GM18502 (cell line): ENCODE measurements around the gene COPB1.

Source experiments
- ATAC-seq: cut with Tn5 transposase; IDR thresholded peaks from one replicate; pipeline ENCODE4 v1.9.1; 2021; ENCODE audit warnings: mild to moderate bottlenecking; ENCODE audit not compliant: unreplicated experiment, poor library complexity

Gene COPB1

DNA sequence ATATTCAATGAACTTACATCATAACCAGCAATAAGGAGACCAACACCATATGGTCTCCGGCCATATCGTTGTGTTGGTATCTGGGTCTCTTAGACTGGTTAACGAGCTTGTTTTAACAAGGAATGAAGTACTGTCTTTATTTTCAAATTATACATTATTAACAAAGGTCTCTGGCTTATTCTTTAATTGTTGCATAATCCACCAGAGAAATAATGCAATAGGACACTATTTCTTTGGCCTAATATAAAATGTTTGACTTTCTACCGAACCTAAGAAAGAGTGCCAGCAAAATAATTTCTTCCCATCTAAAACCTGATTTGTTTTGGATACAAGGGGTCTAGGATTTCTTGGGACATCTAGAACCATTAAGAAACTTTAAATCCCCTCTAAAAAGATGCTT is 14.2 kb upstream of the COPB1 start:
- ATAC-seq = no peak

DNA sequence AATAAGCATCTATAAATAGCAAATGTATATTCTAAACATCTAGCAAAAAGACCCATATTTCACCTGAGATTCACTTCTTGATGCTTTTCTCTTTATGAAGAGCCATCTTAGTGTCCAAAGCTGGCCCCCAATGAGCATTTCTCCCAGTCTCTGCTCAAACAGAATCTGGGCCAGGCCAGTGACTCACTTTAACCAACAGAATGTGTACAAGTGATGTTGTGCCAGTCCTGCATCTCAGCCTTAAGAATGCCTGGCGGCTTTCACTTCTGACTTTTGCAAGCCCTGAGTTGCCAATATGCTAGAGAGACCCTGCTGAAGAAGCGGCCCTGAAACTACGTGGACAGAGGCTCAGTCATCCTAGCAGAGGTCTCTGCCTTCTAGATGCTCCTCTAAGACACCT is 6.9 kb upstream of the COPB1 start:
- no peak for ATAC-seq

DNA sequence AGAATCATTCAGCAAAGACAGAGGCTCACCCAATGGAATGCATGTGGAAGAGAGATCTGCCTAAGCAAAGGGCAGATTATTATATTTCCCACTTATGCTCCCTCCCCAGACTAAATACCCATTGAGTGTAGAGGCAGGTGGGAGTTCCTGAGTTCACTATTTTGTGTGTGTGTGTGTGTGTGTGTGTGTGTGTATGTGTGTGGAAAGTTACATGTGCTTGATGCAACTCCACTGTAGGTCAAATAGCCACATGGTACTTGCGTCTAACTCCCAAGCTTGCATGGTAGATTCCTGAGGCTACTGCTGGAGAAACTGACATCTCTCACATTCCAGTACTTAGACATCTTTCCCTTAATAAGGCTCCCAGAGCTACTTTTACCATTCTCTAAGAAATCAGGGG is 3.4 kb upstream of the COPB1 start:
- ATAC-seq = no peak

DNA sequence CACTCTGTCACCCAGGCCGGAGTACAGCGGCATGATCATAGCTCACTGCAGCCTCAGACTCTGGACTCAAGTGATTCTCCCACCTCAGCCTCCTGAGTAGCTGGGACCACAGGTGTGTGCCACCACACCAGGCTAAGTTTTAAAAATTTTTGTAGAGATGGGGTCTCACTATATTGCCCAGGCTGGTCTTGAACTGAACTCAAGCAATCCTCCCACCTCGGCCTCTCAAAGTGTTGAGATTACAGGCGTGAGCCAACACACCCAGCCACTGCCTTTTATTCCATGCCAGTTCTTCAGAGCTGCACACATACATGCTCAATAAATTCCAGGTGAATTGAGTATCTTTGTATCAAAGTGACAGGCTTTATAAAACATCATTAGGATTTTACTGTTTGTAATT is 2.4 kb upstream of the COPB1 start:
- no peak for ATAC-seq

DNA sequence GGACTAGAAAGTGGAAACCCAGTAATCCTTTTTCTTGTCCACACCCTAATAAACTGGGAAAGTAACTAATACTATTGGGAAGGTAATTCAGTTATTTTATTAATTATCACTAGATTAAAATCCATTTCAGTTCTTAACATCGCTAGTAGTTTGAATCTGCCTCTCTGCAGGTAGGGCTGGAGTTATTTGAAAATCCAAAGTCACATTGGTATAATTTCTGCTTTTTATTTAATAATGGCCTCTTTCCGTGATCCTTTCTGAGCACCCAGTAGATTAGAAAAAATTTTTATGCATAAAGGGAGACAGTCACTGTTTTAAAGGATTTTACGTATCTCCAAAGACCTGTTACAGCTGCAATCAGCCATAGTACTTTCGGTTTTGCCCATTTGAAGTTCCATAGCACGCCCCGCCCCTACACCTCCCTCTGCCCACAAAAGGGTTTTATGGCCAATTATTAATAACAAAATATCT is 605 bp upstream of the COPB1 start:
- peak; percentile 58 for ATAC-seq

DNA sequence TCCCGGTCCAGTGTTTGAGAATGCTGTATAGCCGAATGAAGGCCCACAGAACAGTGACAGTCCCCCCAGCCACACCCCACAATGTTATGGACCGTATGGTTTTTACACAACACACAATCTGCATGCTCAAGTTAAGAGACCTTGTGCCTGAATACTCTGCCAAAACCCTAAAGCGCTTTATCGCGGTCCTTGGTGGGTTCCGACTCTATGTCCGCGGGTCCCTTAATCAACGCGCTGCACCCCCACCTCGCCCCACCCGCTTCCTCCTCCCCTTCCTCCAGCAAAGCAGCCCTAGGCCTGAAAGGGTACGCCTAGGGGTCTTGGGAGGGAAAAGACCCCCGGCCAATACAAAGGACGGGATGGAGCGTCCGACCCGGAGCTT is 442 bp downstream of the COPB1 start:
- ATAC-seq = peak; percentile 15

DNA sequence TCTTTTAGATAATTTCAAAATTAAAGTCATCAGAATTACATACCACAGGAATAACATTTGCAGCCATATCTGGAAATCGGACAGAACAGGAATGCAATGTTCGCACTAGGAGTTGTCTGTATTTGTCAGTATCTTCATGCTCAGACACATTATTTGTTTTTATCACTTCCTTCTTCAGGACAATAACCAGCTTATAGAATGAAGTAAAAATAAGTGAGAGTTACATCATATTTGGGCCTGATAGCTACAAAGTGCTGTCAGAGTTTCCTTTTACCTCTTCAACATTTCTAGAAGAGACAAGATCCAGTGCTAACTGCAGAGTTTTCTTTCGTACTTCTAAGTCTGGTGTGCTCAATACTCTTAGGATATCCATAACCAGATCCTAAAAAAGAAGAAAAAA is 18.9 kb downstream of the COPB1 start:
- ATAC-seq = no peak

DNA sequence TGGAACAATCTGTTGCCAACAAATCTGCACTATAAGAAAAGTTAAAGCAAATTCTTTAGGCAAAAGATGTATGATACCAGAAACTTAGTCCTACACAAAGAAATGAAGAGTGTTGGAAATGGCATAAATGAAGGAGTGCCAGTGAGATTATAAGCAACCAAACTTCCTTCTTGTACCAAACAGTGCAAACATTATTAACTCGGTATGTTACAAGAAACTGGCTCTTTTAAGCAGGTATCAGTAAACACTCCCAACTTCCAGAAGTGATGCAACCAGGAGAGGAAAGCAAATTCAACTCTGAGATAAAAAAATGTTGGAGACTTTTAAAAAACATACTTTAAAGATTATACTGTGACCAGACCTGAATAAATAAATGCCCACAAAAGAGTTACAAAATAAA is 28.5 kb downstream of the COPB1 start:
- ATAC-seq = no peak

DNA sequence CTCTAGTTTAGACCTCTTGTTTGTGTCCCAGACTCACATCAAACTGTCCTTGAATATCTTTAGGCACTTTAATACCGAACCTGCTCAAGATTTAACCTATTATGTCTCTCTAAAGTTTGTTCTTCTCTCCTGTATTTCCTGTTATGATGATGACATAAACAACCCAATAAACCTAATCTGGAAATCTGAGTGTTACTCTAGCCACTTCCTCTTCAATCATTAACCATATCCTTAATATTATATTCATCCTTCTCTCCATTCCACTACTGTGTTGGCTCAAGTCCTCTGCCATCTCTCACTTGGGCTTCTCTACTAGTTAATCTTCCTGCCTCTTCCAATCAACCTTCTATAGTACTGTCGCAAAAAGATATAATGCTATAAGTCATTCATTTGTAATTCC is 36.0 kb downstream of the COPB1 start:
- ATAC-seq = no peak

DNA sequence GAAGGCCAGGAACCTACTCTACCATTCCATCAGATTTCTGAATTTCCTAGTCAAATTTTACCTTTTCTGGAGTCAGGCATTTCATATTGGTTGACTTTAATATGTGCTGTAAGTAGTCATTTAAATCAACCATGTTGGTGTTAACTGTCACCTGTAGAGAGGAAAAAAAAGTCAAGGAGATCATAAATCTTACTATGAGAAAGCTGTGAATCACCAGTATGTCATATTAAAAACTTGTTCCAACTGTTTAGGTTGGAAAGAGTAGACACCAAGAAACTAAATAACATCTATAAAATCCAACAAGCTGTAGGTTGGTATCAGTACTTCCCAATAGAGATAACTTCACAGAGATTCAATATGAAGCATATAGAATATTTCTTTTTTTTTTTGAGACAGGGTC is 39.5 kb downstream of the COPB1 start:
- ATAC-seq = no peak

DNA sequence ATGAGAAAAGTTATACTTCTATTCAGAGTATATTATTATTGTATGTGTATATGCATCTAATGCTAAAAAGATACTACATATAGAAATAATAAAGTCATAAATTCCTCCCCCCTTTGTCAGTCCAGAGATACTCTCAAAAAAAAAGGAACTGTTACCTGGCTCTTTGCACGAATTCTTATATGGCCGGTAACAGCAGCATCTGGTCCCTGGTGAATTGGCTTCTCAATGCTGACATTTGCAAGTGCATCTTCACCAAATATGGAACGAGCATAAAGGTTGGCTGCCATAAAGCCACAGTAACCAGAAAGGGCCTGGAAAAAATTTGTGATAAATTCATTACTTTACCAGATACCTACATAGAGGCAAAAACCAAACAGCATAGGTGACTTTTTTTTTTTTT is 41.2 kb downstream of the COPB1 start:
- no peak for ATAC-seq

DNA sequence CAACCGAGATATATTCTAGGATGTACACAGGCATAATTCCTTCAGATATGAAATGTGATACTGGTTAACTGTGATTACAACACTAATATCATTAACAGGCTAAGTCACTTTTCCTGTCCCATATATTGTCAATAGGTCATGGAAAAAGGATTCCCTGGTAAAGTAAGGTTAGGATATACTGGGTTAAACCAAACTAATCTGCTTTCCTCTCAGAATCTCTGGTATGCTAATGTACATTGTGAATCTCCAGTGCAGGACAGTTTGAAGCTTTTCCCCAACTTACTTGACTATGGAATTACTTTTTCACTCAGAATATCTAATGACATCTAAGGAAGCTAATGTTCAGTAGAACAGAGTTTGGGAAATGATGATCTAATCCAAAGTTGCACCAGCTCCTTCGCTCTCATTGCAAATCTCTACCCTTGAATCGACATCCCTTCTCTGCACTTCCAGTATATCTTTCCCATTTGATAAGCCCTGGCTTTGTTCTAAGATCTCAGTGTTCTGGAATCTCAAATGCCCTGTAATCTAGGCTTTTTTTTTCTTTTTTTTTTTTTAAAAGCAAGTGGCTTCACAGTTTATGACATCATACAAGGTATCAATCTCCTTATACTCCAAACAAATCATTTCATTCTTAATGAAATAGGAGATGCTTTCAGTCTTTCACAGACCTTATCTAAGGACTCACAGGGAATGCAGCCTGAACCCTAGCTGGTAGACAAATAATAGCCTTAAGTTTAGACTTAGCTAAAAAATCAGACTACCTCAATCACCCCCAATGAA is 43.8 kb downstream of the COPB1 start:
- ATAC-seq = no peak

DNA sequence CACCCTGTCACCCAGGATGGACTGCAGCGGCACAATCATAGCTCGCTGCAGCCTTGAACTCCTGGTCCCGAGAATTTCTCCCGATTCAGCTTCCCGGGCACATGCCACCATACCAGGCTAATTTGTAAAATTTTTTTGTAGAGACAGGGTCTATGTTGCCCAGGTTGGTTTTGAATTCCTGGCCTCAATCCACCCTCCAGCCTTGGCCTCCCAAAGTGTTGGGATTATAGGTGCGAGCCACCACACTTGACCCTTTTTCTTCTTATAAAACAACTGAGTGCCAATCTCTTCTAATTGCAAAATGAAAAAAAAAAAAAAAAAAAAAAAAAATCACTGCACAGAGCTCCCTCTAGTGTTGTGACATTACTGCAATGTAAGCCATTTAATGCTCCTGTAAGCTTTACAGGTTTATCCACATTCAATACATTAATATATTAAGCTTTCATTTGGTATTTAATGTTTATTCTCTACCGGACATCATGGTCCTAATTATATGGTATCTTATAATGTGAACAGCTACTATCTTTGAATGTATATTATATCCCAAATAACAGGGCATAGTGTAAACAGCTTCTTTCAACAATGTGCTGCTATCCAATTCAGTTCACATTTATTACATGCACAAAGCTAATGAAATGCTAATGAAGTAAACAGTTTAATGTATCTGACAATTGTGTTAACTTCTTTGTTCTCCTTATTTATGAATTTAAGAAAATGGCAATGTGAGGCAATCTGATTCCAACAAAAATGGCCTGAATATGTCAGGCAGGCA is 44.6 kb downstream of the COPB1 start:
- ATAC-seq = no peak

DNA sequence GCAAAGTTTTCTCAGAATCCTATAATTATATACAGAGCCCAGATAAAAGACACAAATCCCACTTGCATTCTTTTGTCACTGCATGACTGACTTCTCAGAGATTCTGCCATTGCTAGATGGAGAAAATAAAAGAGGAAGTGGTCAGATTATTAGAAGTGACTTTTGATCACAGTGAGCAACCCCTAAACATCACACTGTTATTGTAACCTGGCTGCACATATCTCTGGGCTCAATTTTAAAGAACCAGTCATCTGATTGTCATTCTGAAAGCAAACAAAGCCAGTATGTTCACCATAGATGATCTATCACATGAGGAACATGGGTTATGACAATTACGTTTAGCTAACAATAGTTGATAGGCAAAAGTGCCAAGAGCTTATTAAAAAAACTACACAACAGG is 47.8 kb downstream of the COPB1 start:
- peak; percentile 50 for ATAC-seq

DNA sequence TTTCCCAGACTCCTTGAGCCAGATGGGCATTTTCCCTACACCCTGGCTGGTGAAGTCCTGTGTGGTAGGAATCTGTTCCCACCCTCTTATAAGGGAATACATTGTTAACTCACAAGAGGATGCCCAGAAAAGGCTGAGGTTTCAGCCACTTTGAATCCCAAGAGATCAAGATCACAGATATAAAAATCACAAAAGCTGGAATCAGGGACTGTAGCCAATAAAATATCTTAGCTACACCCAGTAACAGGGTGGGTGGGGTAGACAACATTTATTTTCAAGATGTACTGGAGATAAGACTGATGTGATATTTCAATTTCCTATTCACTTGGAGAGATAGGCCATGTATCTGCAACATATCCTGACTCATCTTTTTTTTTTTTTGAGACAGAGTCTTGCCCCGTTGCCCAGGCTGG is 50.3 kb downstream of the COPB1 start:
- no peak for ATAC-seq

DNA sequence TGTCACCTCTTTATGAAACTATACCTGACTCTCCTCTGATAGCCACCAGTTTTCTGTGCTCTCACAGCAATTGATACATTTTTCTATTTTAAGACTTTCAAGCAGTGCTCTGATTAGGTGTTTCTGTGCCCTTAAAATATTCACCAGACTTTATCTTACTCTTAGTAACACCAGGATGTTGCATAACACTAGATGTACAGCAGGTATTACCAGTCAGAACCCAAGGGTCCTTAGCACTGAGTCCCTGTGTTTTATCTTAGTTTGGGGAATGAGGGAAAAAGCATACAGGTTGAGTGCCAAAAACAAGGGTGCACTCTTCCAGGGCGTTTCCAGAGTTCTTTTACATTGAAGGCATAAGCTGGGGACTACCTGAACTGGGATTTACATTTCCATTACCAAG is 51.4 kb downstream of the COPB1 start:
- ATAC-seq = no peak

DNA sequence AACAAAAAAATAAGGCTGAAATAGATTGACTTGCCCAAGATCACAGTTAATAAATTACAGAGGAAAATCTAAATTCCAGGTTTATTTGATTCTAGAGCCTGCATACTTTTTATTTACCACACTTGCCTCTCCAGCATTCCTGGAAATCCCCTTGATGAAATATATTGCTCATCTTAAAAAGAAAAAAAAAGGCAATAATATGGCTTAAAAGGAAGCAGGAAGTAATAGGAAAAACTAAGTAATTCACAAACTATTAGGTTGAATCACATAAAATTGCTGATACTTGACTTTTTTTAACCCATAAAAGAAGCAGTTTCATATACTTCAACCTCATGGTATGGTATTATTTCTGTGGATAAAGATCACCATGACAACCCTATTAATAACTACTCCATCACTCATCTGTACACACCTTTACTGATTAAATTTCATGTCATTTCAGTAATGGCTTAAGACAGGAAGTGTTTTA is 52.9 kb downstream of the COPB1 start:
- no peak for ATAC-seq

DNA sequence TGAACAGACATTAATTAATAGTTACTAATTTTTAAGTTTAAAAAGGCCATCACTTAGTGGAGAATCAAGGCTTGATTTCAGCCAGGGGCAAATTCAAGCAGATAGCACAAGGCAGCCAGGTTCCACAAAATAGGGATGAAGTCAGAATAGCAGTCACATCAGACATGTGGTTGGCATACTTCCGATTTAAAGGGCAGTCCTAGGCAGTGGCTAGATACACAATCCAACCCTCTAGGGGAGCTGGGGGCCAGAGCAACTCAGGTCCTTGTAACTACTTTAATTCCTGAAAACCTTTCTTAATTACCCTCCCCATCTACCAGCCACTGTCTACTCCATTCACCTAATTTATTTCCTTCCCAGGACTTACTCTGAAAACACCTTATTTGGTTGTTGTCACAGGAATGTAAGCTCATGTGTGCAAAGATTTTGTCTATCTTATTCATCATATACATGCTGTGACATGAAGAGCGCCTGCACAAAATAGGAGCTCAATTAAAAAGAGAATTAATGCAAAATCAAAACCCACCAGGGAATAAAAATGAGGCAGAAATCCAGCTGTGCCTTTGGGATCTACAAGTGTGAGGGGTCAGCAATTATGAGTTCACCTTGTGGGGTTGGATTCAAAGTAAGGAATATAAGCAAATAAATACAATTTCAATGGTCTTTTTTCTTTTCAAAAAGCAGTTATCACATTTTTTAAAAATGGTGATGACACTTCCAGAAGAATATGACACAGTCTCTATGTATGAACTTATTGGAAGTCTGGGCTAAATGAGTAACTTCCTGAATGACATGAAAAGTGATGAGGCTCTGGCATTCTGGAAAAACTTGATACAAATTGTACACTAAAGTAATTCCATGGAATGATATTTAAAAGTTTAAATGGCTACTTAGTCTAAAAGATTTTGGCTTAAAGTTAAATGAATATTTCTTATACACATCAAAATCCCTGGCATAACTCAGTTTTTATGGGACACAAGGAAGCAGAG is 53.8 kb downstream of the COPB1 start:
- no peak for ATAC-seq

DNA sequence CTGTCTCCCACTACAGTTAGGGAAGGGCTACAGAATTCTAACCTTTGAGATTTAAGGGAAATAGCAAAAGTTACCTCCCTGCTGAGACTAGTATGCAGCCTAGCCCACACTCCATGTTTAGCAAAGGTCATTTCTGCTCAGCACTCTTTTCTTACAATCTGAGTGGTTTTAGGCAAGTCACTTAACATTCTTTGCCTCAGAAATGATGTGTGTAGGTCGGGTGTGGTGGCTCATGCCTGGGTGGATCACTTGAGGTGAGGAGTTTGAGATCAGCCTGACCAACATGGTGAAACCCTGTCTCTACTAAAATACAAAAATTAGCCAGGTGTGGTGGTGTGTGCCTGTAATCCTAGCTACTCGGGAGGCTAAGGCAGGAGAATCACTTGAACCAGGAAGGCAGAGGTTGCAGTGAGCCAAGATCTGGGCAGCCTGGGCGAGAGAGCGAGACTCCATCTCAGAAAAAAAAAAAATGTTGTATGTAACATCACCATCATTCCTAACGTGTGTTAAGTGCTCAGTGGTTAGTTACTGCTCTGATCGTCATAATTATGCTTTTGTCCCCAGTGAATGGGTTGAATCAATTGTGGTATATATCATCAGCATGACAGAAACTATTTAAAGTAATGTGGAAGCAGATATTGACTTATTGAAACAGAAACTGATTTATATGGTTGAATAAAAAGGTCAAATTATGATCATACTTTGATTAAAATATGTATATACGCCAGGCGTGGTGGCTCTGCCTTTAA is 55.0 kb downstream of the COPB1 start:
- no peak for ATAC-seq

DNA sequence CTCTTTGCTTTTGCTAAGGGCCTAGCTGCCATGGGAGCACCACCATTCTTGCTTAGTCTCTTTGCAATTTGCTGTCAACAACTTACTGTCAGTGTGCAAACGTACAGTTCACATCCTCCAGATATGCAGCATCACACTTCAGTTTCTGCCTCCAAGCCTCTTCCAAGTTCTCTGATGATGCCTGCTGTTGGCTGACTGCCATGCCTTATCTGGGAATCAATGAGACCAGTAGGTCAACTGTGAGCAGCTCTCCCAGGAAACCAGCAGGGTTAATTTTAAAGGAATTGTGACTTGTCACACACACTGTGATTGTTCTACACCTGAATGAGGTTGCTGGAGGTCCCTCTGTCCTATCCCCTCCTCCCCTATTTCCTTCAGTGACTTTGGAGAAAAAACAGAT is 56.0 kb downstream of the COPB1 start:
- no peak for ATAC-seq
